ENCODE results near the gene CMTM4.
"Not testable (repeated sequence)": the region's sequence is repeated elsewhere in the genome, so short reads cannot be mapped to it uniquely, and the experiment has no call there.

CMTM4 gene

DNA sequence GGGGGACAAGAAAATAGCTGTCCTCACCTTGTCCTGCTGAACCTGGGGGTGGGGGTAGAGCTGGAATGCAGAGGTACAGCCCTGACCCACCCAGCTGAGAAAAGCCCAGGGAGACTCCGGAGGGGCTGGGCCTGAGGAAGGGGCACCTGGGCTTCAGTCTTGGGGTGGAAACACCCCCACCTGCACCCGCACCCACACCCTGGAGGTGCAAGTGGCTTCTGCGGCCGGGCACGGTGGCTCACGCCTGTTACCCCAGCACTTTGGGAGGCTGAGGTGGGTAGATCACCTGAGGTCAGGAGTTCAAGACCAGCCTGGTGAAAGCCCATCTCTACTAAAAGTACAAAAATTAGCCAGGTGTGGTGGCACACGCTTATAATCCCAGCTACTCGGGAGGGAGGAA lies 84.6 kb downstream of the CMTM4 start:
- not testable (repeated sequence) for FAIRE-seq

DNA sequence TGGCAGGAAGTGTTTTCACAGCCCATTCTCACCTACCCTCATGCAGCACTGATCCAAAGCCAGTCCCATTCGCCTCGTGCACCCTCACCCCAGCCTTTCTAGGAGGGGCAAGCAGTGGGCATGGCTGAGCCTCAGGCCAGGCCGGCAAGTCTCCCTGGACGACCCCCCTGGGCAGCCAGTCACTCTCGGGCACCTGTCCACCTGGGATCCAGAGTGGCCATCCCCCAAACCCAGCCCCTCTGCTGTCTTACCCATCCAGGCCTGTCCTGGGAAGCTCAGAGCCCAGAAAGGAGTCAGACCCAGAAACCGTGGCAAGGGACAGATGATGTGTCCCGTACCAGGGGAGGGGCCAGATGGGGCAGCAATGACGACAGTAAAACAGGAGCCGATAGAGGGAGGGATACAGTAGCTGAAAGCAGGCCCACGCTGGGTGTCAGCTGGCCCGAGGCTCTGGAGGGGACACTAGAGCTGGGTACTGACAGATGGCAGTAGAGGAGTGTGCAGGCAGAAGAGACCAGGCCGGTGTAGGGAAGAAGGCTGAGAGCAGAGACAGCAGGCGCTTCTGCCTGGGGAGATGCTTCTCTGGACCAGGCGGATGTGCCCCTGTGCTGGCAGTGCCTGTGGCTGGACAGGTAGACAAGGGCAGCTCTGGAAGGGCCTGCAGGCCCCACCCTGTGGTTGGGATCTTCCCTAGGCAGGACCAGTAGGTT lies 86.3 kb downstream of the CMTM4 start:
- no peak for FAIRE-seq

DNA sequence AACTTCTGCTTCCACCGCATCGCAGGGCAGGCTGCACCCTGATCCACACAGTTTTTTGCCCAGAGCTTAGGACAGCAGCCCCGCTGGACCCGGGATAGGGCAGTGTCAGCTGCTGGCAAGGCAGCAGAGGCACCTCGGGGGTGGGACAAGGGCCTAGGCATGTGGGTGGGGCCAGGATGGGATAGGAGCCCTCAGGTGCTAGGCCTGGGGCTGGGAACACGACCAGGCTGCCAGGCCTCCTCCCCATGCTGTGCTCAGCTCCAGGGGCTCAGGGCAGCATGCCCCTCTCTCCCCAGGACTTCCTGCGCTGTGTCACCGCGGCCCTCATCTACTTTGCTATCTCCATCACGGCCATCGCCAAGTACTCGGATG lies 87.4 kb downstream of the CMTM4 start:
- FAIRE-seq: no peak

DNA sequence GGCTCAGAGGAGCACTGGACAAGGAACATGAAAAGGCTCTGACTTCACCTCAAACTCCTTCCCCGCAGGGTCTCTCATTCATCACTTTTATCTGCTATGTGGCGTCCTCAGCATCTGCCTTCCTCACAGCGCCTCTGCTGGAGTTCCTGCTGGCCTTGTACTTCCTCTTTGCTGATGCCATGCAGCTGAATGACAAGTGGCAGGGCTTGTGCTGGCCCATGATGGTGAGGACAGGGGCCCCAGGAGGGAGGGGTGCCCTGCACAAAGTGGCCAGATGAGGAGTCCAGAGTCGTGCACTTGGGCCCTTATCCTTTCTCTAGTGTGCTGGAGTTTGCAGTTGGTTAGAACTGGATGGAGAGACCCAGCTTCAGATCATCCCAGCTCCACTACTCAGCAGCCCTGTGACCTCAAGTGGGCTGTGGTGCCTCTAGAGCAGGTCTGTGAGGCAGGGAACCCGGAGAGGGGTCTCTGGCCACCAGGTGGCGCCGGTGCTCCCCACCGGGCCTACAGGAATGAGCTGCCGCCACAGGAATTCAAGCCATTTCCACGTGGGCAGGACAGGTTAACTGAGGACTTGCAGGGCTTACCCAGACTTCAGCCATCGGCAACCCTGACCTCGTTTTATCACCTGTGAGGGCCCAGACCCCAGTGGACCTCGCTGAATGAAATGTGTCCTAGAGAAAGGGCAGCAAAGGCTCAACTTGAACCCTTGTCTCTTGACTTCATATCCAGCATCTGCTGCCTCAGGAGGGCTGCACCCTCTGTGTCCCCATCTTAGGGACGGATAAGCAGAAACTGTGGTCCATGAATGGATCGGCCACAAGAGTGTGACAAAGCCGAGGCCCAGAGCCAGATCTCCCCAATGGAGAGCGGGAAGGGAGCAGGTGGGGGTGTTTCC lies 88.1 kb downstream of the CMTM4 start:
- no peak for FAIRE-seq

DNA sequence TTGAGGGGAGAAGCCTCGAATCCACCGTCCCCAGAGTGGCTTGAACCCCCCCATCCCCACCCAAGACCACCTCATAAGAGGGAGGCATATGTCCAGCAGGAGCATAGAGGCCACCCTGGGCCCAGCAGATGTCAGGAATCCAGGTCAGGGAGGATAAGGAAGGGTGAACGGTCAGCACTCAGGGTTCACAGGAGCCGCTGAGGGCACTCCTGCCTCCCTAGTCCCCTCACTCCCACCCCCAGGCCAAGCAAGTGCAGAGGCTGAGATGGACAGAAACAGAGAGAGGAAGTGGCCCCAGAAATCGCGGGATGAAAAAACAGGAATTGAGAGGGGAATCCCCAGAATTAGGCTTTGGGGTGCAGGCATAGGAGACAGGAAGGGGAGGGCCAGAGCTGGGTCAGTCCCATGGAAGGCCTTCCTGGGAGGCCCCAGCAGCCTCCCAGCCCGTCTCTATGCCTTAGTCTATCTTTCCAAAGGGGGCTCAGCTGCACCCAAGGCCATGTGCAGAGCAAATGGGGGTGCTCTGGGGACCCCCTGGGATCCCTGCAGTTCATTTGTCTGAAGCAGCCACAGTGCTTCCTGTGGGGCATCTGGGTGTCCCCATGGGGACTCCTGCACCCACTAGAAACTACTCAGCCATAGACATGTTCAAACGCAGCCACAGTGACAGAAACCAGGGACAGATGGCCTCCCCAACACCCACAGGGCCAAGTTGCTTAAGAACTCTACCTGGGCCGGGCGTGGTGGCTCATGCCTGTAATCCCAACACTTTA lies 90.4 kb downstream of the CMTM4 start:
- no peak for FAIRE-seq

DNA sequence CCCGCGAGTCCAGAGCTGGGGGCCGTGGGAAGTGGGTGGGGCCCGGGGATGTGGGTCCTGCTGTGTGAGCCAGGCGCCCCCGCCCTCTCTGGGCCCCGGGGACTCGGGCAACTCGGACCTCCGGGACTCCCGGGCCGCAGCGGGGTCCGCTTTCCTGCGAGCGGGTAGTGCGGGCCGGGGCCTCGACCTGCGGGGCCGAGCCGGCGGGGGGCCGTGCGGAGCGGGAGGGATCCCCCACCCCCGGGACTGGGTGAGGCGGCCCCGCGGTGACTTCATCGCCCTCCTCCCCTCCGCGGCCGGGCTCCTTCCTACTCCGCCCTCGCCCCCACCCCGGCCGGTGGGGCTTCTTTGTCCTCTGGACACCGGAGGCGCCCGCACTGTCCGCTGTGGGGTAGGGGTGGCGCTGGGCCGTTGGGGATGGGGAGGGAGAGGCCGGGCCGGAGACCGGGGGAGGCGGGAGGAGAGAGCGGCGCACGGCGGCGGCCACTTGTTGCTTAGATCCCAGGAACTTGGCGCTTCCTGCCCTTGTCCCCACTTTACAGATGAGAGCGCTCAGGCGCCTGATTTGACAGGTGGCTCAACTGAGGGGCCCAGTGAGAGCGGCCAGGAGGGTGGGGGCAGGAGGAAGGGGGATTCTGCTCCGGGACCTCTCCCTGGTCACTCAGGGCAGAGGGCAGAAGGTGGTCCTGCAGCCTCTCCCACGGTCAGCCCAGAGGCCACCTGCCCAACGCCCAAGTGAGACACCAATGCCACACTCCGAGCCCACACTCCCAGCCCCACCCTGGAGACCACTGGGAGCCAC lies 91.2 kb downstream of the CMTM4 start:
- FAIRE-seq: no peak

DNA sequence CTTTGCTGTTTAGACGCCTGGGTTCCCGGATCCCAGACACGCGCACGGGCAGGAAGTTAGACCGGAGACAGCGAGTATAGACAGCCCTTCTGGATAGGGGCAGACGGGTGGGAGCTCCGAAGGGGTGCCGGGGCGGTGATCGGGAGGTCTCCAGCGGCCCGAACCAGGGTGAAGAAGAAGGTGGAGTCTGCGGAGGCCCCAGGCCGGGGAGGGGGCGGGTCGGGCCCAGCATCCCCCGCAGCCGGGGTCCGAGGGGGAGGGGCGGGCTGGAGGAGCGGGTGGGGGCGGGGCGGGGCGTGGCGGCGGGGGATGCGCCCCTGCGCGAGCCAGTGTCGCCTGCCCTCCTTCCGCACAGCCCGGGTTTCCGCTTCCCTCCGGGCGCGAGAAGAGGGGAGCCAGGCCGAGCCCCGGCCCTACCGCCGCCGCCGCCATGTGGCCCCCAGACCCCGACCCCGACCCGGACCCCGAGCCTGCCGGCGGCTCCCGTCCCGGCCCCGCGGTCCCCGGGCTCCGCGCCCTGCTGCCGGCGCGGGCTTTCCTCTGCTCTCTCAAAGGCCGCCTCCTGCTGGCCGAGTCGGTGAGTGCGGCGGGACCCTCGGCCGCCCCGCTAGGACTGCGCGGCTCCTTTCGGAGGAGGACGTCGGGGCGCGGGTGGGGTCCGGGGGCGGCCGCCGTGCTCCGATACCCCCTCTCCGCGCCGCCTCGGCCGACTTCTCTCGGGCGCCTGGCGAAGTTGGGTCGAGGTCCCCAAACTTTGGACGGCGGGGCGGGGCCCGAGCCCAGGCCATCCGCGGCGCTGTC lies 92.0 kb downstream of the CMTM4 start, which contains the start of gene CMTM3:
TSS of gene CMTM3 (plus strand) at position 329 of the 801 bp plus-strand sequence. CDS start at position 431, 102 bp downstream.
- no peak for FAIRE-seq

DNA sequence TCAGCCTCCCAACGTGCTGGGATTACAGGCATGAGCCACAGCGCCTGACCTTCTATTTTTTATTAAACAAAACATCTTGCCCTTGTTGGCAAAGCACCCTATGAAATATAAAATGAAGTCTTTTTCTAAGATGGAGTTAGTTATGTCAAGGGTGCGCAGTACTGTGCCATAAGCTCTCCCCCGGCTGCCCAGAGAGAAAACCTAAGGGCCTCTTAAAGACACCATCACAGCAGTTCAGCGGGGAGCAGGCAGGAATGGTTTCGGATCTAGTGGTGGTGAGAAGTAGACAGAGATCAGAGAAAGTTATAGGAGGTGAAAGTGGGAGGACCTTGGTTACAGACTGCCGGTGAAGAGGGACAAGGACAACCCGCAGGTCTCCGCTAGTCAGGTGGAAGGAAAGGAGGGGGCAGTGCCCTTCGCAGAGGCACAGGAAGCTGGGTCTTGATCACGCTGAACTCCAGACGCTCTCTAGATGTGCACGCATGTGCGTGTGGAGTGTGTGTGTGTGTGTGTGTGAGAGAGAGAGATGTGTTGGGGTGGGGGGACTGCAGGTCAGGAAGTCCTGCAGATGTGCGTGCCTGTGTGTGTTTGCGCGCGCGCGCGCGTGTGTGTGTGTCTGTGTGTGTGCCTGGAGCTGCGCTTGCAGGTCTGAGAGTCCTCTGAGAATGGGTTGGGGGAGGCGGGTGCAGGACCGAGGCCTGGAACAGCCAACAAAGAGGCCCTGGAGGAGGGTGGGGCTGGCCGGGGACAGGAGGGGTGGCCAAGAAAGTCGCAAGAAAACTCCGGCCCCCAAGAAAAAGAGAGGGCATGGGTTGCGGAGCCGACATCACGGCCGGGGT lies 92.8 kb downstream of the CMTM4 start:
- no peak for FAIRE-seq

DNA sequence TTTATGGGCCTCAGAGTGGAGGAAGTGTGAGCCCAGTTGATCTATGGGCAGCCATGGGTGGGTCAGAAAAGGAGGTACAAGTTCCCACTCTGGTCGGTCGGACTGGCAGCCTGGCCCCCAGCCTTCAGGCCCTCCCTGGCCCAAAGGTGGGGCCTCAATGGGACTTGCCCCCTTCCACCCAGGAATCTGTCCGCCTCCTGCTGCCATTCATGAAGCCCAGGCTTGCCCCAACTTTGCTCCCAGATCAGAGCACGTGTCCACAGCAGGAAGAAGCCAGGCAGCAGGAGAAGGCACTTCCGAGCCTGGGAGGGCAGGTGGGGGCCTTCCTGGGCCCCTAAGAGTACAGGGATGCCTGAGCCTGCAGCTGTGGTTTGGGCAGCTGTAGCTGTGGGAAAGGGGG lies 95.1 kb downstream of the CMTM4 start:
- no peak for FAIRE-seq

DNA sequence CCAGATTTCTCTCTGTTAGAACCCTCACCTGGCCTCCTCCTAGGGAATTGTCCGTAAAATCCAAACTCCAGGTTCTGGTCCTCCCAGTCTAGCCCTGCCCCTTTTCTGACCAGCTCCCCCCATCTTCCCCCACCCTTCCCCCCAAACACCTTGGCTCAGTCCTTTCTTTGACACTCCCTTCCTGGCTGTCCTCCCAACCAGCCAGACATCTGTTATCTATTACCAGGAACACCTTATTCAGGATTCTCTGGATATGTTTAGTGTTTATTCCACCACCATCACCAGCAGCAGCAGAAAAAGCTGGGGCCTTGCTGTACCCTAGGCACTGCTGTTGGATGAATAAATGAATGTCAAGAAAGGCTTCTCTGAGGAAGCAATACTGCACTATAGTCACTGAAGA lies 96.1 kb downstream of the CMTM4 start:
- no peak for FAIRE-seq

DNA sequence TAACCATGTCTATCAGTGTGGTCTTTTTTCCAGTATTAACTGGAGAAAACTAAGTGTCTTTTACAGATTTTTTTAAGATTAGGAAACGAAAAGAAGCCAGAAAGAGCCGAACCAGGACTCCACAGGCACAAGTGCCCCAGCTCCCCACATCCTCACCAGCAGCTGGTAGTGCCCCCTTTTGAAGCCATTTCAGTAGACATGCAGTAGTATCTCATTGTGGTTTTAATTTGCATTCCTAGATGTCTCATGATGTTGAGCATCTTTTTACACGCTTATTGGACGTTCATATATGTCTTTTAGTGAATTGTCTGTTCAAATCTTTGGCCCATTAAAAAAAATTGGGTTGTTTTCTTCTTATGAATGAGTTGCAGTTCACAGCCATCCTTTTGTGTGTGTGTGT lies 96.8 kb downstream of the CMTM4 start:
- FAIRE-seq: no peak

DNA sequence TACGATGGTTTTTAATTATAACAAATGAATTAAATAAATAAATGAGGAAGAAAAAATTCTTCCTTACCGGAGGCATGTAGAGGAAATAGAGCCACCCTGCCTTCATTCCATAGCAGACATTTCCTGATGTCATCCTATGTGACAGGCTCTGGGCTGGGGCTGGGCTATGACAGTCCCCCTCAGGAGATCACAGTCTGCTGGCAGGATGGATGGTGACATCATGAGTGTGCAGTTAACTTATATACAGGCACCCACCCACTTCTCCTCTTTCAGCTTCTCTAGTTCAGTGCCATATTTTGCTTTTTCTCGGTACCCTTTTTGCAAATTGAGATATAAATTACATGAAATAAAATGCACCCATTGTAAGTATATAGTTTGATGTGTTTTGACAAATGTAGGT lies 98.4 kb downstream of the CMTM4 start:
- no peak for FAIRE-seq

DNA sequence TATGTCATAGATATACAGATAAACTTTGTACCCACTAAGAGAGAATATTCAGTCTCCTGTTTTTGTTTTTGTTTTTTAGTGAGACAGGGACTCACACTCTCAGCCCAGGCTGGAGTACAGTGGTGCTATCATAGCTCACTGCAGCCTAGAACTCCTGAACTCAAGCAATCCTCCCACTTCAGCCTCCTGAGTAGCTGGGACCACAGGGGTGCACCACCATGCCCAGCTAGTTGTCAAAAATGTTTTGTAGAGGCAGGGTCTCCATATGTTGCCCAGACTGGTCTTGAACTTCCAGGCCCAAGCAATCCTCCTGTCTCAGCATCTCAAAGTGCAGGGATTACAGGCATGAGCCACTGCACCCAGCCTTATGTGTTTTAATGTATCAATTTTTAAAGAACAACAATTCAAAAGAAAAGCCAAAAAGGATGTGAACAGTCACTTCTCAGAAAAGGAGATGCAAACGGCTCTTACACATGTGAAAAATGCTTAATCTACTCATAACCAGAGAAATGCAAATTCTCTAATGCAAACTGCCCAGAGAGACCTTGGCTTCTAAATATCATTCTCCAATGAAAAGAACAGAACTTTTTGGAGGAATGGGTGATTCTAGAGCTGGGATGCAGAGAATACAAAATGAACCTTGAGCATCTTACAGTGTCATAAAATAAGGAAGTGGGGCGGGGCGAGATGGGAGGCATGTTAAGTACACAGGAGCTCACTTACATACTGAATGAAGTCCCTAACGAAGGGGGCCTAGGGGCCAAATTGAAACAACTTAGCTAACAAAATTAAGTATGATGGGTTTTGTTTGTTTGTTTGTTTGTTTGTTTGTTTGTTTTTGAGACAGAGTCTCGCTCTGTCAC lies 99.3 kb downstream of the CMTM4 start:
- FAIRE-seq: no peak

DNA sequence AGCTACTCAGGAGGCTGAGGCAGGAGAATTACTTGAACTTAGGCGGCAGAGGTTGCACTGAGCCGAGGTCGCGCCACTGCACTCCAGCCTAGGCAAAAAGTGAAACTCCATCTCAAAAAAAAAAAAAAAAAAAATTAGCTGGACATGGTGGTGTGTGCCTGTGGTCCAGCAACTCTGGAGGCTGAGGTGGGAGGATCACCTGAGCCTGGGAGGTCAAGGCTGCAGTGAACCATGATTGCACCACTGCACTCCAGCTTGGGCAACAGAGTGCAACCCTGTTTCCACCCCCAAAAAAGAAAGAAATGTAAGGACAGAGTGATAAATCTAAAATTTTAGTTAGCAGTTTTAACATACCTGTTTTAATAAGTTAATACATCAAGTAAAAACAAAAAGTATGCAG lies 100.0 kb downstream of the CMTM4 start:
- FAIRE-seq: not testable (repeated sequence)

DNA sequence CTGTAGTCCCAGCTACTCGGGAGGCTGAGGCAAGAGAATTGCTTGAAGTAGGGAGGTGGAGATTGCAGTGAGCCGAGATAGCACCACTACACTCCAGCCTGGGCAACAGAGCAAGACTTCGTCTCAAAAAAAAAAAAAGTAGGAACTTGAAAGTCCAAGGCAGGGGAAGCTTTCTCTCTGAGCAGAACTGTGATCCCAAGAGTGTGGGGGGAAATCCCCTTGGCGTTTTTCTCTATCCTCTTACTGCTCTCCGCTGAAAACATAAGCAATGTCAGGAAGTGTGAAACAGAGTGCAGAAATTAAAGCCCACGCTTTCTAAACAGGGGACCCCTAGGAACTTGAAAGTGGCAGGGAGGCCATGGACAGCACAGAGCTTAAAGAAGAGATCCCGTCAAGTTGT lies 101.8 kb downstream of the CMTM4 start:
- FAIRE-seq: no peak

DNA sequence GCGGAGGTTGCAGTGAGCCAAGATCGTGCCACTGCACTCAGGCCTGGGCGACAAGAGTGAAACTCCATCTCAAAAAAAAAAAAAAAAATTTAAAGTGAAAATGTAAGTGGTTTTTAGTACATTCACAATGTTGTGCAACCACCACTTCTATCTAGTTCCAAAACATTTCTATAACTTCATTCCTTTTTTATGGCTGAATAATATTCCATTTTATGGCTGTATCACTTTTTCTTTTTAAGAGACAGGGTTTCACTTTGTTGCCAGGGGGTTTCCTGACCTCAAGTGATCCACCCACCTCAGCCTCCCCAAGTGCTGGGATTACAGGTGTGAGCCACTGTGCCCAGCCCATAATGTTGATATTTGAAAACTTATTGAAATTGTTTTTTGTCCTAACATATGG lies 103.7 kb downstream of the CMTM4 start:
- FAIRE-seq: no peak

DNA sequence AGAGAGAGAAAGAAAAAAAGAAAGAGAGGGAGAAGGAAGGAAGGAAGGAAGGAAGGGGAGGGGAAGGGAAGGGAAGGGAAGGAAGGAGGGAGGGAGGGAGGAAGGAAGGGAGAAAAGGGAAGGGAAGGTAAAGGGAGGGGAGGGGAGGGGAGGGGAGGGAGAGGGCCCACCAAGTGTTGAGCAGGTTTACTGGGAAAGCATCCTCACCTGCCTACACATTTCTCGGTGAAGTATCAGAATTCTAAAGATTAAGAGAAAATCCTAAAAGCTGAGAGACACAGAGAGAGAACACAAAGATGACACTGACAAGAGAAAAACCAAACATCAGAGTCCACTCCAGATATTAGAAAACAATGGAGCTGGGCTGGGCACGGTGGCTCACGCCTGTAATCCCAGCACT lies 104.3 kb downstream of the CMTM4 start:
- FAIRE-seq: no peak

DNA sequence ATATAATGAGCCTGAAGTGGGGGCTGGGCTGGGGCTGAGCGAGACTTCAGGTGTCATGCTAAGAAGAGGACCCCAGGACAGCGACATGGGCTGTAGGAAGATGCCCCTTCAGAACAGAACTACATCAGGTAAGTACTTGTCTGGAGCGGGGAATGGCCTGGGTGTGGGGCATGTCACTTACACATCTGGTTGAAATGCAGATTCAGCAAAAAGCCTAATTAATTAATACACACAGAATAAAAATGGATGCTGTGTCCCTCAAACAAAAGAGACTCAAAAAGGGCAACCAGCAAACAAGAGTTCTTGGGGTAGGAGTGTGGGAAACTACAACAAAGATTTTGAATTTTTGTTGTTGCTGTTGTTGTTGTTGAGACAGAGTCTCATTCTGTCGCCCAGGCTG lies 105.5 kb downstream of the CMTM4 start:
- FAIRE-seq: no peak

DNA sequence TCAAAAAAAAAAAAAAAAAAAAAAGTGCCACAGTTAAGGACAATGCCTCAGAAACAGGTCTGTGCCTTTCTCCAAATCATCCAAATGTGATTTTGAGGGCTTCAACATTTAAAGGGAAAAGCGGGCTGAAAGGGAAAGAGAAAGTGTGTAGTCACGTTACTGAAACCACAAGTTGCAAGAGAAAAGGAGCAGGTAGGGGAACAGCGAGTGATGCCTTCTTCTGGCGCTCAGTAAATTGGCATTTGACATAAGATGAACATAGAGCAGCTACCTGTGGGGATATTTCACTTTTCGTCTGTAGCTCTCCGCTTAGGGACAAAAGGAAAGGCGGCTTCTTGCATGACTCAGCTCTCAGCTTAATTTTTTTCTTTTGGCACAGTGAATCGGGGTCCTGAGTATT lies 106.2 kb downstream of the CMTM4 start:
- no peak for FAIRE-seq

Data from endometrium (tissue), 2 donors.